HepG2 (cell line): ENCODE measurements around the gene LARP4. TPM values are rescaled to one million over a fixed set of nuclear protein-coding genes. Genes with fewer than 3 reads are reported as not detected.

Experiments
- ATAC-seq: fragments of 200-7000 bp; cut with Tn5 transposase; 3 replicates; pipeline ENCODE4 v1.9.1; 2020; ENCODE audit warnings: mild to moderate bottlenecking, moderate library complexity
- BruUV-seq: library from RNA; stranded (reverse); fragments of 400-500 nt; replicated peaks from 2 replicates; lab custom pipeline; 2021; lab: Mats Ljungman, UMichigan
- CTCF ChIA-PET: fragments of 300-600 bp; formaldehyde crosslinking; extraction: SDS; loops from one replicate; lab custom pipeline; 2021; ENCODE audit warnings: low total read pairs, inconsistent platforms, low intra/inter-chr PET ratio; lab: Yijun Ruan, JAX
- POLR2A ChIA-PET: fragments of 350-600 bp; sonication (Branson Sonifier 250); formaldehyde crosslinking; loops from one replicate; lab custom pipeline; 2020; ENCODE audit warnings: antibody characterized with exemption, inconsistent platforms; lab: Yijun Ruan, JAX
- DNase-seq: peaks from one replicate; pipeline ENCODE4 v3.0.0-alpha.2; 2015; ENCODE audit warnings: low spot score
- FAIRE-seq: peaks from 3 replicates; lab custom pipeline; 2011; peaks lifted over from hg19 to GRCh38; lab: Jason Lieb, UNC
- H2AFZ ChIP-seq: one replicate; pipeline ENCODE4 v1.6.1; 2011; ENCODE audit warnings: low read length, inconsistent platforms
- H3K27ac ChIP-seq: fragments of 300-600 bp; 3 replicates; pipeline ENCODE4 v1.8.0; 2011; ENCODE audit warnings: mixed run types, mild to moderate bottlenecking, mixed read lengths, low read length, inconsistent platforms; ENCODE audit not compliant: insufficient read depth; ENCODE audit errors: extremely low read length
- H3K27me3 ChIP-seq, 2 experiments: fragments of 200-600 bp in 1 of 2; 2 replicates in 1 of 2; 3 replicates in 1 of 2; pipeline versions ENCODE4 v1.6.0 to v1.8.0; 2011; ENCODE audit warnings: low read length in 2 of 2, mild to moderate bottlenecking in 2 of 2, moderate library complexity in 2 of 2, inconsistent platforms in 1 of 2; ENCODE audit not compliant: insufficient read depth in 2 of 2, control insufficient read depth in 1 of 2
- H3K36me3 ChIP-seq, 2 experiments: fragments of 200-600 bp in 1 of 2; replicated peaks in 1 of 2; 2 replicates in 1 of 2; 3 replicates in 1 of 2; pipeline versions ENCODE4 v1.5.1 to v1.8.0; 2011; ENCODE audit warnings: low read length in 2 of 2, inconsistent platforms in 1 of 2; ENCODE audit not compliant: insufficient read depth in 2 of 2, control insufficient read depth in 1 of 2
- H3K4me1 ChIP-seq: 2 replicates; pipeline ENCODE4 v1.5.1; 2012; ENCODE audit warnings: low read length, inconsistent platforms; ENCODE audit not compliant: insufficient read depth
- H3K4me2 ChIP-seq: 2 replicates; pipeline ENCODE4 v1.6.0; 2011; ENCODE audit warnings: low read depth, low read length, inconsistent platforms
- H3K4me3 ChIP-seq, 3 experiments: fragments of 200-600 bp in 1 of 3; sonication (generic), shearing (Covaris generic) in 1 of 3; replicated peaks in 1 of 3; 2 replicates each; pipeline ENCODE4 v1.5.1; 2011 to 2016; ENCODE audit warnings: low read length in 3 of 3, inconsistent platforms in 2 of 3, low read depth in 2 of 3, mild to moderate bottlenecking in 2 of 3, control low read depth in 1 of 3, mixed read lengths in 1 of 3; ENCODE audit not compliant: insufficient read depth in 1 of 3
- H3K79me2 ChIP-seq: one replicate; pipeline ENCODE4 v1.6.1; 2011; ENCODE audit warnings: low read length, inconsistent platforms; ENCODE audit not compliant: insufficient read depth
- H3K9ac ChIP-seq: 2 replicates; pipeline ENCODE4 v1.6.0; 2011; ENCODE audit warnings: mild to moderate bottlenecking, low read depth, low read length, inconsistent platforms; ENCODE audit not compliant: insufficient read depth
- H3K9me3 ChIP-seq: 2 replicates; pipeline ENCODE4 v1.5.1; 2012; ENCODE audit warnings: mild to moderate bottlenecking, low read length
- H4K20me1 ChIP-seq: 2 replicates; pipeline ENCODE4 v1.6.0; 2011; ENCODE audit warnings: inconsistent platforms, mild to moderate bottlenecking, low read length, moderate library complexity; ENCODE audit not compliant: insufficient read depth
- NFE2 ChIP-seq: sonication (generic); formaldehyde crosslinking; IDR thresholded peaks from 2 replicates; pipeline ENCODE4 v1.4.0; 2020; ENCODE audit warnings: missing genetic modification reagents
- PCBP1 ChIP-seq: fragments of 200-400 bp; formaldehyde crosslinking; IDR thresholded peaks from 2 replicates; pipeline ENCODE4 v1.6.1; 2017; ENCODE audit warnings: mild to moderate bottlenecking, low read depth, low read length, borderline replicate concordance
- RBFOX2 ChIP-seq: fragments of 200-400 bp; formaldehyde crosslinking; IDR thresholded peaks from 2 replicates; pipeline ENCODE4 v1.6.1; 2017; ENCODE audit warnings: low read depth, mild to moderate bottlenecking, low read length
- ZNF331 ChIP-seq: sonication (generic); formaldehyde crosslinking; IDR thresholded peaks from 2 replicates; pipeline ENCODE4 v1.4.0; 2020; ENCODE audit warnings: missing genetic modification reagents
- WGBS: methylation state at CpG from one replicate; pipeline ENCODE4 v1.1.6; 2017; ENCODE audit warnings: low lambda C conversion rate; 5-methylcytosine and 5-hydroxymethylcytosine counted together
- in situ Hi-C: cut with HindIII; loops from 2 replicates; pipeline ENCODE4 v1.10.0; 2017; ENCODE audit warnings: low pct_unique_long_range_greater_than_20kb; ENCODE audit not compliant: extremely low pct_ligation_motif_present
- intact Hi-C: fragments of 100-400 bp; cut with micrococcal nuclease; formaldehyde crosslinking; loops from one replicate; pipeline ENCODE4 v1.10.0; 2022; ENCODE audit not compliant: unreplicated experiment
- polyA plus RNA-seq, 8 experiments: library from polyadenylated mRNA; depleted of rRNA in 3 of 8; stranded (reverse) in 7 of 8; unstranded in 1 of 8; fragments of >200 nt; fragmentation: Illumina TruSeq in 4 of 8; extraction: Trizol in 4 of 8; gene quantifications; 2 replicates each; pipeline versions ENCODE4 v1.2.1 to v1.2.3, GENCODE V29; 2011 to 2016; ENCODE audit warnings: low read depth in 4 of 8, missing spikeins in 1 of 8, mixed read lengths in 1 of 8; ENCODE audit not compliant: insufficient read depth in 1 of 8
- total RNA-seq, 5 experiments: library from RNA; depleted of rRNA; stranded (reverse); fragments of >200 nt; fragmentation: Illumina TruSeq; extraction: Trizol; gene quantifications; 2 replicates each; pipeline ENCODE4 v1.2.3, GENCODE V29; 2016; ENCODE audit warnings: low read depth in 1 of 5

The LARP4 gene
- total and polyA plus RNA-seq, 2 of the 13 experiments (the other 11 are each of a cell fraction or from before 2014, with no cell fraction given): 16.4 to 42.7 TPM

DNA sequence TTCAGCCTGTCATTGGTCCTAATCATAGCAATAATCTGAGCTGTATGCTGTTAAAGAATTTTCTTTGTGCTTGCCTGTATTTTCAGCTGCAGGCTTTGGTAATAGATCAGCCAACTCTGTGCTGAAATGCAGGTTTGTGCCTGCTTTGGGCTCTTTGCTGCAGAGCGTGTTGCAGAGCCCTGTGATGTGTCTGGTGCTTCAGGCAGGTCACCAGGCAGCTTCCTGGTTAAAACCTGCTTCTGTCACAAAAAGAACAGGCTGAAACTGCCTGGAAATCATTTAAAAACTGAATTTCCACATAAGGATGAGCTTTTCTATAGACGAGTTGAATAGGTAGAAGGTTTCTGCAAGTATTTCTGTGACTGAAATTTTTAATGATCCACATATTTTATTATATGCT lies 107.2 kb downstream of the LARP4 start:
- H4K20me1 ChIP-seq: no peaks in the 10 kb centered on the region; the same call in 1 of the 2 replicates
- H3K9me3 ChIP-seq: no peaks in the 10 kb centered on the region
- H3K4me1 ChIP-seq: peaks cover 62% of the 10 kb centered on the region
- POLR2A ChIA-PET: interaction anchor here (0.9 to 3.3 kb wide), 4 partner anchors 16 to 30 kb away, joined by 5 to 25 read pairs (median 15); no protein-coding TSS in a partner anchor
- DNase-seq (no peak), ATAC-seq (no peak), FAIRE-seq (no peak)
- no peaks in the 10 kb centered on the region for H3K36me3 ChIP-seq
- peak overlapping the region; percentile 23; the same call in 1 of the 2 replicates for H3K9ac ChIP-seq
- H3K4me3 ChIP-seq: peak overlapping the region; percentile 89 to 98 (median 90)
- no peaks in the 10 kb centered on the region; a peak in 1 of 5 replicates for H3K27me3 ChIP-seq
- no peak for TF ChIP-seq NFE2 (CRISPR knock-in tag)
- peak; percentile 13; the same call in 1 of the 2 replicates for TF ChIP-seq ZNF331 (CRISPR knock-in tag)
- H3K4me2 ChIP-seq: peak overlapping the region; percentile 88
- WGBS: 56% methylated on average over 2 of the region's 2 CpGs
- intact Hi-C loops: loop anchor here (2.0 to 10.0 kb wide), 4 partner anchors 19 to 227 kb away; no protein-coding TSS in a partner anchor
- H3K27ac ChIP-seq: peak overlapping the region; percentile 93
- in situ Hi-C loops: loop anchor here (5.0 kb wide), 1 partner anchor 129 kb away; no protein-coding TSS in a partner anchor
- BruUV-seq: no TSS peak
- no peak overlapping the region for H2AFZ ChIP-seq
- H3K79me2 ChIP-seq: peaks cover 79% of the 10 kb centered on the region
- CTCF ChIA-PET: no interaction called here

DNA sequence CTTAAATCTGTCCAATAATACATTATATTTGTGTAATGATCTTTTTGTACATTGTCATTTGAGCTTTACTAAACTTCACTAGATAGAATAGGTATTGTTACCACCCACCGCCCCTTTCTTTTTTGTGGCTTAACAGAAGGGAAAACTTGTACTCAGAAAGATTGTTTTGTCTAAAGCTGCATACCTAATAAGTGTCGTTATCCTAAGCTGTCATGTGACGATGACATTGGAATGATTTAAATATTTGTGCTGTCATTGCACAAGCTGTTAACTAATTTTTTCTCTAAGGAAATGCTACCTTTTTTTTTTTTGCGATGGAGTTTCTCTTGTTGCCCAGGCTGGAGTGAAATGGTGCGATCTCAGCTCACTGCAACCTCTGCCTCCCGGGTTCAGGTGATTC lies 107.7 kb downstream of the LARP4 start:
- 78% methylated on average over 6 of the region's 6 CpGs for WGBS
- Histone ChIP-seq H3K4me1 (peaks cover 67% of the 10 kb centered on the region), H3K9ac (no peak overlapping the region), H3K4me2 (peak overlapping the region; percentile 88), H3K36me3 (no peaks in the 10 kb centered on the region), H3K27ac (peak overlapping the region; percentile 93), H3K27me3 (no peaks in the 10 kb centered on the region; a peak in 1 of 5 replicates), H2AFZ (no peak overlapping the region), H4K20me1 (no peaks in the 10 kb centered on the region; the same call in 1 of the 2 replicates), H3K79me2 (peaks cover 84% of the 10 kb centered on the region), H3K4me3 (peak overlapping the region in 2 of 3 experiments; percentile 24 to 90; a peak in 2 of 6 replicates), H3K9me3 (no peaks in the 10 kb centered on the region)
- ATAC-seq (no peak), FAIRE-seq (no peak), DNase-seq (no peak)
- POLR2A ChIA-PET: interaction anchor here (0.8 to 3.3 kb wide), 5 partner anchors 17 to 128 kb away, joined by 3 to 25 read pairs (median 13); no protein-coding TSS in a partner anchor
- TF ChIP-seq RBFOX2: peak; percentile 44
- TF ChIP-seq PCBP1: no peak
- intact Hi-C loops (loop anchor here (2.0 to 10.0 kb wide), 4 partner anchors 18 to 226 kb away; no protein-coding TSS in a partner anchor), in situ Hi-C loops (loop anchor here (5.0 kb wide), 1 partner anchor 129 kb away; no protein-coding TSS in a partner anchor)
- CTCF ChIA-PET: no interaction called here
- no TSS peak for BruUV-seq
